GM21619 (cell line): ENCODE measurements around the gene ODC1.
"Not testable (repeated sequence)": the region's sequence is repeated elsewhere in the genome, so short reads cannot be mapped to it uniquely, and the experiment has no call there.

Source experiments
- ATAC-seq: cut with Tn5 transposase; IDR thresholded peaks from one replicate; pipeline ENCODE4 v1.9.1; 2021; ENCODE audit not compliant: unreplicated experiment

Gene ODC1

DNA sequence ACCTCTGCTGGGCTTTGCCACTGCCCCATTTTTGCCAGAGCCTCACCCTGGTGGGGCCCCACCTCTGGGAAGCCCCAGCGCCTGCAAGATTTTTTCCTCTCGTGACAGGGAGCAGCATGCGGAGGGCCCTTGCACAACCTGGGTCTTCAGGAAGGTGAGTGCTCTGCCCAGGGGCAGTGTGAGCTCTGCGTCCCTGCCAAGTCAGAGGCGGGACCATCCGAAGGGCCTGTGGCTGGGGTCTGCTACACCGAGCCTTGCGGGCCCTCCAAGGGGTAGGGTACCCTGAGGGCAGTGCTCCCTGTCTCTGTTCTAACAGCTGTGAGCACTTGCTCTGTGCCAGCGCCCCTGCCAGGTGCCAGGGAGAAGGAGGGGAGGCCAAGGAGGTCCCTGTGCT, 5.8 kb upstream of the ODC1 start:
- ATAC-seq = no peak

DNA sequence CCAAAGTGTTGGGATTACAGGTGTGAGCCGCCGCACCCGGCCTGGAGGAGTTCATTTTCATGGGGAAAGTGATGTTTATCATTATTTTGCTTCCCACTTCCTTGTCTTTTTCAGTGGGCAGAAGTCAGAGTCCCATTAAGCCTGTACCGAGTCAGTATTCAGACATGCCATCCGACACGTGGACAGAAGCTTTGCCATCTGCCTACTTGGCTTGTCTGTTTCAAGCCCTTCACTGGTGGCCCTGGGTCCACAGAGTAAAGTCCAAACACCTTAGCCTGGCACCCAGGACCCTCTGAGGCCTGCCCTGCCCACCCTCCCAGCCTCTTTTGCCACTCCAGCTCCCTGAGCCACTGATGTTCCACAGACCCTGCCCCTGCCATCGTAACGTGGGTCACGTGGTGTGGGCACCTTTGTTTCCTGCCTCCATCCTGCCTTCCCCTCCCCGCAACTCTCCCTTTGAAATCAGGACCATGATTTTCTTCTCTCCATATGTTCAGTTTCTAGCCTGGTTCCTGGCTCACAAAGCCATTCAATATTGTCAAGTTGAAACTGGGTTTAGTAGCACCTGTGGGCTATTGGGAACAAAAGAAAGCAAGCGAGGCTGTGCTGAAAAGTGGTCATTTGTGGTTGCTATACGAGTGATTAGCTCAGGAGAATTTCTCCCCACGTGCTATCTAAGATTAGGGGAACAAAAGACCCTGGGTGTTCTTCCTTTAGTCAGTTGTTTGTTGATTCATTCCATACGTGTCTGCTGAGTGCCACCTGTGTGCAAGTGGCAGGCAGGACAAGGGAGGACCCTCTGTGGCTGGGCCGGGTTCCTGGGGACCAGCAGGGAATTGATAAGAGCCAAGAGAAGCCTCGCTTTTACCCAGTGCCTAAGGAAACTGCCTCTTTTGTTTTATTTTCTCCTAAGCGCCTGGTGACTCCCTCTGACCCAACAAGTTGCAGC, 5.1 kb upstream of the ODC1 start:
- no peak for ATAC-seq

DNA sequence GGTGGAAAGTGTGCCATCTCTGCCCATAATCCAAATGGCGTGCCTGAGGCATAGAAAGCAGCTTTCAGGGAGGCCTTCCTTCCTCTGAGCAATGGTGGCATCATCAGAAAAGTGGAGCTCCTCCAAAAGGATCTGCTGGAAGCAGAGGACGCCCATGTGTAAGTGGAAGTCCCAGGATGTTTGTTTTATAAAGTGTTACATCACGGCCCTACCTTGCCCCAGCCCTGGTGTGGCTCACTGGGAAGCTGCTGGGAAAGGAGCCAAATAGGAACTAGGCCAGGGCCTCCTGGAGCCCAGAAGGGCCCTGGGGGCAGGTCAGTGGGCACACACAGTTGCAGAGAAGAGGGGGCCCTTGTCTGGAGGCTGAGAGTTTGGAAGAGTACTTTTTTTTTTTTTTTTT, 4.2 kb upstream of the ODC1 start:
- no peak for ATAC-seq

DNA sequence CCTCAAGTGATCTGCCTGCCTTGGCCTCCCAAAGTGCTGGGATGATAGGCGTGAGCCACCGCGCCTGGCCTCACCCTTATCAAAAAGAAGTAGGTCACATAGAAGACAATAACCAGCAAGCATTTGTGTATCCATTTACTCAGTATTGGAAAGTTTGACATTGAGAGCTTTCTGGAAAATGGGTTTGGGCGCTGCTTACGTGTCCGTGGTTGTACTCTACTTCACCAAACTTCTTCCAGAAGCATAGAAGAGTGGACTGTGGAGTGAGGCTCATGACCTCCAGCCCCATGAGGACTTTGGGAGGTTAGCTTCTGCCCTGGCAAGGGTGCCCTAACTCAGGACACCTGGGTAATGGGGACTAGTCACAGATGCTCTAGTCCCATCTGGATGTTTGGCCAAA, 3.7 kb upstream of the ODC1 start:
- ATAC-seq = no peak

DNA sequence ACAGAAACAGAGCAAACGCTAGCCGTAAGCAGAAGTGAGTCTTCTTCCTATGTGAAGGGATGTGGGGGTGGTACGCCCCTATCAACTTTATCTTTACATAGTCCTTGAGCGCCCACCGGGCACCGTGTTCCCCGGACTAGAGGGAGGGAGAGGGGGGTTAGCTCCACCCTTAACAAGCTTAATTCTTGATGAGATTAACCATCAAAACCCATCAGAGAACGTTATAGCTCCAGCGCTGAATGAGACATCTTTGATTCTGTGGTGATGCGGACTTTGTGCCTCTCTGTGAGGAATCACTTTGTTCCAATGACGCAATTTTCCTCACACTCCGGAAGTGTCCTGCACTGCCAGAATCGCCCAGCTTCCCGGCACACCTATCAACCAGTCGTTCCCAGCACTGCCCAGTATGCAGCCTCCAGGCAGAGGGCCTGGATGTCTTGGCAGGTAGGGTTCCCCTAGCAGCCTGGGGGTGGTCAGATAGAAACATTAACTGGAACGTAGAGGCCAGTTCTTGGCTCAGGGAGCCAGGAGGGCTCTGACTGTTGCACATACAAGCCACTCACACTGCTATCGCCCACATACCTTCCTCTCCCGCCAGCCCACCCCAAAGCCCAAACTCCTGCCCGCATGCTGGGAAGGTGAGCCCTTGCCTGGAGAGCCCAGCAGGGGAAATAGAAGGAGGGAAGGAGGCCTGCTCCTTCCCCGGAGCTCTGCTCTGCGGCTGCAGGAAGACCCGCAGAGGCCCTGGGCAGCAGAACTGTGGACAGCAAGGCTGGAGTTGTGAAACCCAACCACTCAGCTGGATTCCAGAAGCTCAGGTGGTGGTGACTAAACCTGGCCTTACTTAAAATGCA, 1.9 kb upstream of the ODC1 start:
- no peak for ATAC-seq

DNA sequence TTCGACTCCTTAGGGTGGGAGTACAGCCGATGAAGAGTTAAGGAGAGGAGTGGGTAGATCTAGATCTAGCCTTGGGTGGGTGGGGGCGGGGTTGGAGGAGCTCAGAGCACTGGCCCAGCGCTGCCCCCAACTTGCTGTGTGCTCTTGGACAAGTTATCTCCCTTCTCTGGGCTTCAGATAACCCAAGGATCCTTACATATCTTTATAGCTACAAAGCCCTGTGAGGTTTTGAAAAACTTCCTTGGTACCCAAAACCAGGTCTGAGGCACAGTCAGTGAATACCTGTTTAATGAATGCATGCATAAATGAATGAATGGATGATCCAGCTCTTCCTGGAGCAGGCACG, 1.3 kb upstream of the ODC1 start:
- ATAC-seq = no peak

DNA sequence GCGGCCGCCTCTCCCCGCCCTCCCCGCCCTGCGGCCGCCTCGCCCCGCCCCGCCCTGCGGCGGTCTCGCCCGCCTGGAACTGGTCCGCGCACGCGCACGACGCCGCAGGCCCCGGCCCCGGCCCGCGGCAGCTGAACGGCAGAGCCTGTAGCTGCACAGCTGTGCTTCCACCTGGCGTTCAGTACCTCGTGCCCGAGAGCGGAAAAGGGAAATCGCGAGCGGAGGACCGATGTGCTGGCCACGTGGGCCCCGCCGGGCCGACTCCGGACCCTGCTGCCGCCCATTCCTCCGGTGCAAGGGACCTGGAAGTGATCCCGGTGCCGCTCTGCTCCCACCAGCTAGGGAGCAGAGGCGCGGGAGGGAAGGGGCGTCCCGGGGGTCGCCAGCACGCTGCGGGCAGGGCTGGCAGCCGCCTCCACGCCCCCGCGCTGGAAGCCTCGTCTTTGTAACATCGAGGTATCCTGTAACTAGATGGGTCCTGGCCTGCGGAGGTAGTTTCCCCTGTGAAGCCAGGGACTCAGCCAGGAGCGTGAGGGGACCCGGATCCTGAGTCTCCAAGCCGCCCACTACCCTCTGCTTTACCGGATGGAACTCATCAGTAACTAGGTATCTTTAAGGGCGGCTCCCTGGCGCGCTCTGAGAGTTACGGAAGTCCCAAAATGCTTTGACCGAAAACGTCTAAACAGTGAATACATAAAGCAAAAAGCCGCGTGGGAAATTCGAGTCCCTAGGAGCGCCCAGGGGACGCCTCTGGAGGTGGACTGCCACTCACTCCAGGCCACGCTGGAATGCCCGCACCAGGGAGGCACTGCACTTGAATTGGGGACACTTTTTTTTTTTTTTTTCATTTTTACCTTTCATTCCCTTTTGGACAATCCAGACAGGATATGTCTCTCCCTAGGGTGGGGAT, 704 bp upstream of the ODC1 start:
- ATAC-seq = peak; percentile 58

DNA sequence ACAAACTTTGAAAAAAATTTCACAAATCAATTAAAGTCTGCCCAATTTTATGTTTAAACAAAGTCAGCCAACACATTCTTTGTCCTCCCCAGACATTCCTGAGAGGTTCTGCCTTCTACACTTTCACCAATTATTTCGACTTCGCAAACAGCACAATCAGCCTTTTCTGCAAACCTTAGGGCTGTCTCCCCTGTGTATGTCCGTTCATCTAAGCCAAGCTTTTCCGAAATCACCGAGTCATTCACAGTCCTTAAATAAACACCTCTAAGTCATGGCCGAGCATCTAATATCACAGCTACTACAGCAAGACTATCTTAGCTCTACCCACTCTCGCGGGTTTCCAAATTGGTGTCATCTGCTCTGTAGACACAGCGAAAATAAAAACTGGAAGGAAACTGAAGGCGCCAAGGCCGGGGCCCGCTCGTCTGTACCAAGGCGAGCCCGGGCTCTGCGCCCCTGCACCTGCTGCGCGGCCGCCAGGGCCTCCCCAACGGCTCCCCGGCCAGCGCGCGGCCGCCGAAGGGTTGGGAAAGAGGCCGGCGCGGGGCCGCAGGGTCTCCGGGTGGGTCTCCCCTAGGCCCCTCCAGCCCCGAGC, 730 bp downstream of the ODC1 start:
- ATAC-seq = peak; percentile 24

DNA sequence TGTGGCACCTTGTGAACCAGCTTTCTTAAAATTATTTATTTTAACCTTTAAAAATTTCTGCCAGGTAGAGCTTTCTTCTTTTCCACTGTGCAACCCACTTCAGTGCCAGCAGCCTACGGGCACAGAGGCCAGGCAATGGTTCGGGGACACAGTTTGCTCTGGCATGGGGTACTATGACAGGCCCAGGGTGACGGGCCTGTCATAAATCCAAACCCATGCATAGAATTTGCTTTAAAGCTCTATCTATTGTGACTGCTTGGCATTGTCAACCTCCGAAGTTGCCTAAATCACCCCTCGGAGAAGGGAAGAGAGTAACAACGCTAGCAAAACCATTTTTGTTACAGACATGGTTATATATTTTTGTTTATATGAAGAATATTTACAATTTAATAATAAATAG, 1.5 kb downstream of the ODC1 start:
- ATAC-seq = no peak

DNA sequence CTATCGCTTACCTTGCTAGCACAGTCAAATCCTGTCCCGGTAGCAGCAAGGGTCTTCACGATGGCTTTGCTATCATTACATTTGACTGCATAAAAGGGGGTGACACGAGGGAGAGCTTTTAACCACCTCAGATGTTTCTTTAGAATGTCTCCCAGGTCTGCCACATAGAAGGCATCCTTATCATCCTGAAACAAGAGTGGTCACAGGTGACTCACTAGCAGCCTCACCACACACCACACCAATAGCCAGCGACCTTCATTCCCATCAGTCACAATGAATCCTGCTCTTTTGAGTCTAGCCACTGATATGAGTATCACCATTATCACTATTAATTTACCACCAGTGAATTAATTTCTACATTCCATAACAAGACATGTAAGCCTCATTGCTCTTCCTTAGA, 3.7 kb downstream of the ODC1 start:
- ATAC-seq = no peak

DNA sequence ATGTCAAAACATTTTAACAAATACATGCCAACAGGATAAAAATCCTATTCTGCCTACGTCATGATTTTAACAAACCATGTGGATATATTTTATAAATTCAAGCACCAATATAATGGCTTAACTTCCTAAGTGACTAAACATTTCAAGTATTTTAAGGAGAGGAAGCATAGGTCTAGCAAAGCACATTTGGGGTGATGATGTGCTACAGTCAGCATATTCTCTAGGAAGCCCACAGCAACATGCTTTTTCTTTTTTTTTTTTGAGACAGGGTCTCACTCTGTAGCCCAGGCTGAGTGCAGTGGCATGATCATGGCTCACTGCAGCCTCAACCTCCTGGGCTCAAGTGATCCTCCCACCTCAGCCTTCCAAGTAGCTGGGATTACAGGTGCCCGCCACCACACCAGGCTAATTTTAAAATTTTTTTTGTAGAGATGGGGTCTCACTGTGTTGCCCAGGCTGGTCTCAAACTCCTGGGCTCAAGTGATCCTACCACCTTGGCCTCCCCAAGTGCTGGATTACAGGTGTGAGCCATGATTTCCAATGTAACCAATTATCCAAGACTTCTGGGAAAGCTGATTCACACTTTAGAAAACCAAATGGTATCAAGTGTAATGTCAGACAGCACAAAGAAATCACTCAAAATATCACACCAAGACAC, 5.5 kb downstream of the ODC1 start:
- ATAC-seq = not testable (repeated sequence)

DNA sequence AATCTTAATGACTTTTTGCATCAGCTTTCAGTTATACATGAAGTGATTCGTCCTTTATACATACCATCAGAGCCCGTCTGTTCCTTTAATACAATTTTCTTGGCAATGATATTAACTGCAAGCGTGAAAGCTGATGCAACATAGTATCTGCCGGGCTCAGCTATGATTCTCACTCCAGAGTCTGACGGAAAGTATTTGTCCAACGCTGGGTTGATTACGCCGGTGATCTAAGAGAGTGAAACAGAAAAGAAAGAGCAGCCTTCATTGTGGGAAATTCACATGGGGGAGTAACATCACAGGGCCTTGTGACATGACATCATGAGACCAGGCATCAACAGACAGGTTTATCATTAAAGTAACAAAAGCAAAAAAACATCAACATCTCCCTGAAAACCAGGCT, 6.2 kb downstream of the ODC1 start:
- ATAC-seq = no peak

DNA sequence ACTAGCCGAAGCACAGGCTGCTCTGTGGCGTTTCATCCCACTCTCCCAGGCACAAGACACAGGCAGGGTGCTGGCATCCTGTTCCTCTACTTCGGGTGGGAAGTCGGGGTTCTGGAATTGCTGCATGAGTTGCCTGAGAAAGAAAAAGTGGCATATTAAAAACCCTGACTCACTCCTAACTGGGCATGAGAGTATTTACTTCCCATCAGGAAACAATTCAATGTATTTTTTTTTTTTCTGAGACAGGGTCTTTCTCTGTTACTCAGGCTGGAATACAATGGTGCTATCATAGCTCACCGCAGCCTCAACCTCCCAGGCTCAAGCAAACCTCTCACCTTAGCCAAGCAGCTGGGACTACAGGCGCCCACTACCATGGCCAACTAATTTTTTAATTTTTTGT, 7.4 kb downstream of the ODC1 start:
- no peak for ATAC-seq

DNA sequence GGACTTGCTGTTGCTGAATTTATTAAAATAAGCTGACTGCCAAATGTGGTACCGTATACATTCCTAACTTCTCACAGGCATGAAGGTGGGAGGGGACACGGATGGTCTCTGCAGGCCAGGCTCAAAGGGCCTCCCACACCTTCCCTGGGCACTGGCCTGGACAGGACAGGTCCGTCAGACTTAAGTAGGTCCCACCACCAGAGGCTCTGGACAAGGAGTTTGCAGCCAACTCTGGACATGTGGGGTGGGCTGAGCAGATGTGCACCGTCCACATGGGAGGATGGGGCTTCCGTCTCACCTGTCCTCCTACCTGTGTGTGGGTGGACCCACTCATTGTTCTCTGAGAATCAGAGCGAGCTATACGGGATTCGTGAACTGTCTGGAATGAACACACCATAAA, 8.2 kb downstream of the ODC1 start:
- no peak for ATAC-seq

DNA sequence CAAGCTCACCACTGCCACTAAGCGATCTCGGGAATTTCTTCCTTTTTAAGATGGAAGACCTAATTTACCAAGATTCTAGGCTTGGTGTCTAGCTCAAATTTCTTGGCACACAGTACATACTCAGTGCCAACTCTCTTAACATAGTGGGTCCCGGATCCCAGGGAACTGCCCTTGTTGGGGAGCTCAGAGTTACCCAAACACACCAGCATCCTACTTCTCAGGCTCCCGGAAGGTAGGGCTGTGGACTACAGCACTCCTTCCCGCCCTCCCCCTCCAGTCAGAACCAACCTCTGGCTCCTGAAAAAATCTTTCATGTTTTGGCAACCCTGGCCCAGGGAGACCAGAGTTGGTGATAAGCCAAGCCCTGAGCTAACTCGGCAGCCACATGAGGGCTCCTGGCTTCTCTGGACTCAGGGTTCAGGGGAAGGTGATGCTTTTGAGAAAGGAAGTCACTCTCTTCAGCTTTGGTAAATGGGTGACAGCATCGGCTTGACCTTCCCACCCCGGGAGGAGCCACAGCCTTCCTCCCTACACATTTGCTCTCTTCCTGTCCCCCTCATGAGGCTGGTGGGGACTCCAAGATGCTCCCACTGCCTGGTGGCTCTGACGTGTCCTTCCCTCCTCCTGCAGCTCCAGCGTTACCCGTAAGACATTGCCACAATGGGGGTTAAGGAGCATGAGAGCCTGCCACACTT, 8.8 kb downstream of the ODC1 start:
- no peak for ATAC-seq

DNA sequence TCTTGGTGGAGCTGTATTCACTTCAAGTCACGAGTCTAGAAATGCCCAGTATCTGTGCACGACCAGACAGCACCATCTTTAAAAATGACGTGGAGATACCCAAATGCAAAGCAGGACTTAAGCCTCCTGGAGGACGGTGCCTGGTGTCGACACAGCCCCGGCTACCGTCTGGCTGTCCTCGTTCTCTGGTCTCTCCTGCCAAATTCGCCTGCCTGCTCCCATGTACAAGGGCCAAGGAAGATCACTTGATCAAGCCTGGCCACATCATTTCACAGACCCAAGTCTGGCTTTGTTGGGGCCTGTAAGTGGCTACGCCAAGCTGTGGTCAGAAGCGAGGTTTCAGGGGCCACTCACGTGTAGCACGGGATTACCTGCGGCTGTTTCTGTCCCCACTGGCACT, 9.4 kb downstream of the ODC1 start:
- no peak for ATAC-seq

DNA sequence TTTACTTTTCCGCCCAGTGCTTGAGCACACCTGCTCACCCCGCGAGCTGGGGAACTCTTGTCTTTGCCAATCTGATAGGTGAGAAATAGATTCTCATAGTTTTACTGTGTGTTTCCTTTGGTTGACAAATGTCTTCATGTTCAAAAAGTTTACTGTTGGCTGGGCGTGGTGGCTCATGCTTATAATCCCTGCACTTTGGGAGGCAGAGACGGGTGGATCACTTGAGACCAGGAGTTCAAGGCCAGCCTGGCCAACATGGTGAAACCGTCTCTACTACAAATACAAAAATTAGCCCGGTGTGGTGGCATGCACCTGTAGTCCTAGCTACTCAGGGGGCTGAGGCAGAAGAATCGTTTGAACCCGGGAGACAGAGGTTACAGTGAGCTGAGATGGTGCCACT, 10.3 kb downstream of the ODC1 start:
- ATAC-seq = no peak

DNA sequence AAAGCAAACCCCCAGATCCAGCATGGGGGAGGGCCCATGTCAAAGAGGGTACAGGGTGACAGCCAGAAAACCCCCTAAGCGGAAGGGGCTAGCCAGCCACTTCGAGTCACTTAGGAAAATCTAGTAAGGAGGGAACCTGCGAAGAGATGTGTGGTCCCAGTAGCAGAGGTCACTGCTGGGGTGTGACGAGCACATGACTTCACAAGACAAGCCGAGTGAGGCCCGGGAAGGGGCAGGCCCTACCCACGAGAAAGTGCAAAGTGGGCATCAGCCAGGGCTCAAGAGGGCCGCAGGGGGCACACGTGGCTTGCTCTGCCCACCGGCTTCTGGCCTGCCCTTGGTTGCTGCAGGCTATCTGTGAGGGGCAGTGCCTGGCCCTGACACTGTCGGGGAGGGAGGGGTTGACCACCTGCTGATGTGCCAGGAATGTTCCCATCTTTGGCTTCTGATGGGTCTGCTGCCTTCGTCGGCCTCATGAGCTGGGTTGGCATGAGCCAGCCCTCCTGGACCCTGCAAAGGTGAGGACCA, 11.5 kb downstream of the ODC1 start:
- no peak for ATAC-seq

DNA sequence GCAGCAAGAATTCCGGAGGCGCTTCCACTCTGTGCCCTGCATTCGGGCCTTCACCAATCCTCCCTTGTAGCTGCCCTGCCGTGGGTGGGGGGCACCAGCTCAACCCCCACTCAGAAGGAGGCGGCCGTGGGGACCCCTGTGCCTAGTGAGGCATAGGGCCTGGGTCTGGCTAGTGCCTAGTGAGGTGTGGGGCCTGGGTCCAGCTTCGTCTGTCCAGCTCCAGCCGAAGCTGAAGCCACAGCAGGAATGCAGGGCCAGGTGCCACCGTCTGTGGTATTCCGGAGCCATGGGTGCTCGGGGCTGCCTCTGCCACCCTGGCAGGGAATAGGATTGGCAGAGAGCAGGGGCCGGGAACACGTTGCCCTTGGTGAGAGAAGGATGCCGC, 12.3 kb downstream of the ODC1 start:
- ATAC-seq = no peak
